Tibial nerve (tissue), 4 donors: ENCODE results near the gene CD200R1L. TPM values are rescaled to one million over a fixed set of nuclear protein-coding genes. Genes with fewer than 3 reads are reported as not detected.

Experiments used
- DNase-seq, 2 donors: peaks; one replicate each; pipeline ENCODE4 v3.0.0-alpha.2; 2019; ENCODE audit warnings: low spot score in 2 of 2
- H3K27ac ChIP-seq, 4 donors: fragments of 200-600 bp; sonication (generic) in 3 of 4; one replicate each; pipeline ENCODE4 v1.5.1; 2017 to 2019; ENCODE audit warnings: mild to moderate bottlenecking in 1 of 4
- H3K27me3 ChIP-seq, 2 donors: fragments of 200-600 bp; sonication (generic) in 1 of 2; one replicate each; pipeline versions ENCODE4 v1.5.1 to v1.6.0; 2017 to 2019
- H3K36me3 ChIP-seq, 3 donors: fragments of 200-600 bp; sonication (generic); one replicate each; pipeline ENCODE4 v1.5.1; 2018 to 2019
- H3K4me1 ChIP-seq, 4 donors: fragments of 200-600 bp; sonication (generic) in 3 of 4; one replicate each; pipeline ENCODE4 v1.5.1; 2017 to 2019
- H3K4me3 ChIP-seq, 4 donors: fragments of 200-600 bp; sonication (generic) in 3 of 4; one replicate each; pipeline ENCODE4 v1.5.1; 2017 to 2019; ENCODE audit warnings: mild to moderate bottlenecking in 1 of 4, moderate library complexity in 1 of 4
- H3K9me3 ChIP-seq, 4 donors: fragments of 200-600 bp; sonication (generic) in 3 of 4; one replicate each; pipeline ENCODE4 v1.5.1; 2017 to 2019
- CTCF ChIP-seq, 5 experiments: fragments of 200-600 bp in 3 of 5; fragments of 450-650 bp in 2 of 5; sonication (generic) in 3 of 5; IDR thresholded peaks; one replicate each; pipeline ENCODE4 v1.5.1; 2016 to 2019; ENCODE audit warnings: antibody characterized with exemption in 5 of 5, mild to moderate bottlenecking in 3 of 5, moderate library complexity in 2 of 5
- EP300 ChIP-seq, 2 donors: sonication (generic); formaldehyde crosslinking; IDR thresholded peaks; one replicate each; pipeline ENCODE4 v1.6.1; 2017; ENCODE audit warnings: antibody characterized with exemption in 2 of 2, mild to moderate bottlenecking in 1 of 2
- POLR2A ChIP-seq, 2 donors: fragments of 450-650 bp; IDR thresholded peaks; one replicate each; pipeline ENCODE4 v1.6.1; 2017; ENCODE audit warnings: antibody characterized with exemption in 2 of 2, mild to moderate bottlenecking in 2 of 2, moderate library complexity in 2 of 2
- WGBS, 2 donors: methylation state at CpG; one replicate each; pipeline ENCODE4 v1.1.5; 2018; 5-methylcytosine and 5-hydroxymethylcytosine counted together
- total RNA-seq, 4 donors: library from RNA; depleted of rRNA; stranded (reverse); fragments of >200 nt; gene quantifications; one replicate each; pipeline ENCODE4 v1.1.0, GENCODE V29; 2016

CD200R1L gene
- total RNA-seq, 4 donors from 2014 or later, result not detected

GRCh38 chr3:112811131-112811884 is 35.4 kb downstream of the CD200R1L start:
- DNase-seq, result peak; percentile 14 to 61
- no peaks in the 10 kb centered on the region for H3K36me3 ChIP-seq
- no peak for TF ChIP-seq POLR2A (IDR thresholded peaks at IDR 0.05)
- peak in 1 of 2 donors; percentile 93 for TF ChIP-seq EP300 (IDR thresholded peaks at IDR 0.05)
- WGBS, 2 donors, result 64 to 68% methylated on average over 4 of the region's 4 CpGs
- H3K27me3 ChIP-seq, result no peaks in the 10 kb centered on the region
- no peak overlapping the region for H3K4me3 ChIP-seq
- no peaks in the 10 kb centered on the region for H3K9me3 ChIP-seq
- H3K27ac ChIP-seq, result peak overlapping the region in 2 of 4 donors; percentile 76 to 81
- peaks cover 0 to 32% (median 6%) of the 10 kb centered on the region in 4 donors for H3K4me1 ChIP-seq

GRCh38 chr3:112810561-112810960 is 36.1 kb downstream of the CD200R1L start:
- TF ChIP-seq EP300 (IDR thresholded peaks at IDR 0.05), result no peak
- TF ChIP-seq POLR2A (IDR thresholded peaks at IDR 0.05), result no peak
- TF ChIP-seq CTCF (IDR thresholded peaks at IDR 0.05), result no peak
- DNase-seq, result no peak
- Histone ChIP-seq H3K4me3 (no peak overlapping the region), H3K4me1 (peaks cover 0 to 32% (median 6%) of the 10 kb centered on the region in 4 donors), H3K27me3 (no peaks in the 10 kb centered on the region), H3K9me3 (no peaks in the 10 kb centered on the region), H3K36me3 (no peaks in the 10 kb centered on the region), H3K27ac (peak overlapping the region in 2 of 4 donors; percentile 25)
- 82 to 85% methylated on average over 3 of the region's 3 CpGs for WGBS, 2 donors

- Histone ChIP-seq H3K36me3 (no peaks in the 10 kb centered on the region), H3K4me3 (no peak overlapping the region), H3K27ac (no peak overlapping the region), H3K27me3 (no peaks in the 10 kb centered on the region), H3K9me3 (no peaks in the 10 kb centered on the region), H3K4me1 (peaks cover 0 to 22% (median 2%) of the 10 kb centered on the region in 4 donors)
- no peak for DNase-seq
- no peak for TF ChIP-seq POLR2A (IDR thresholded peaks at IDR 0.05)
- no peak for TF ChIP-seq CTCF (IDR thresholded peaks at IDR 0.05)
- no peak for TF ChIP-seq EP300 (IDR thresholded peaks at IDR 0.05)
- 67 to 72% methylated on average over 2 of the region's 2 CpGs for WGBS, 2 donors
Measured at GRCh38 chr3:112808136-112808535, 38.5 kb downstream of the CD200R1L start.

GRCh38 chr3:112807685-112808084 is 39.0 kb downstream of the CD200R1L start:
- no peaks in the 10 kb centered on the region for H3K27me3 ChIP-seq
- 56 to 60% methylated on average over 4 of the region's 4 CpGs for WGBS, 2 donors
- H3K9me3 ChIP-seq, result no peaks in the 10 kb centered on the region
- H3K4me1 ChIP-seq, result peaks cover 0 to 20% (median 0%) of the 10 kb centered on the region in 4 donors
- TF ChIP-seq CTCF (IDR thresholded peaks at IDR 0.05), result no peak
- no peak for TF ChIP-seq EP300 (IDR thresholded peaks at IDR 0.05)
- no peak for TF ChIP-seq POLR2A (IDR thresholded peaks at IDR 0.05)
- no peak overlapping the region for H3K4me3 ChIP-seq
- DNase-seq, result no peak
- no peak overlapping the region for H3K27ac ChIP-seq
- H3K36me3 ChIP-seq, result no peaks in the 10 kb centered on the region

- no peak for TF ChIP-seq EP300 (IDR thresholded peaks at IDR 0.05)
- TF ChIP-seq CTCF (IDR thresholded peaks at IDR 0.05), result no peak
- TF ChIP-seq POLR2A (IDR thresholded peaks at IDR 0.05), result no peak
- WGBS, 2 donors, result 70 to 87% methylated on average over 5 of the region's 5 CpGs
- H3K9me3 ChIP-seq, result no peaks in the 10 kb centered on the region
- H3K27me3 ChIP-seq, result no peaks in the 10 kb centered on the region
- no peak for DNase-seq
- no peak overlapping the region for H3K27ac ChIP-seq
- peaks cover 0 to 12% (median 0%) of the 10 kb centered on the region in 4 donors for H3K4me1 ChIP-seq
- no peak overlapping the region for H3K4me3 ChIP-seq
- H3K36me3 ChIP-seq, result no peaks in the 10 kb centered on the region
Measured at GRCh38 chr3:112806903-112807302, 39.8 kb downstream of the CD200R1L start.
